HCT116 (cell line): ENCODE data around the gene PPHLN1. TPM values are rescaled to one million over a fixed set of nuclear protein-coding genes. Genes with fewer than 3 reads are reported as not detected.

ENCODE experiments used
- ATAC-seq: fragments of 200-7000 bp; cut with Tn5 transposase; 2 replicates; pipeline ENCODE4 v1.9.1; 2020; ENCODE audit warnings: mild to moderate bottlenecking, moderate library complexity
- BruUV-seq: library from RNA; stranded (reverse); fragments of 400-500 nt; replicated peaks from 2 replicates; lab custom pipeline; 2021; lab: Mats Ljungman, UMichigan
- CTCF ChIA-PET: fragments of 300-600 bp; sonication (Branson Sonifier 250); formaldehyde crosslinking; loops from one replicate; lab custom pipeline; 2021; ENCODE audit warnings: antibody characterized with exemption; lab: Charles Lee
- POLR2A ChIA-PET: fragments of 300-600, 350-600 bp; sonication (Branson Sonifier 250); formaldehyde crosslinking; loops from one replicate; lab custom pipeline; 2021; ENCODE audit warnings: antibody characterized with exemption; lab: Charles Lee
- RAD21 ChIA-PET, 2 experiments: fragments of 300-600 bp; sonication (Branson Sonifier 250); formaldehyde crosslinking; loops; one replicate each; lab custom pipeline; 2023; ENCODE audit warnings: low total read pairs in 2 of 2; ENCODE audit not compliant: uncharacterized antibody in 2 of 2, unreplicated experiment in 2 of 2, low non-redundant PET in 1 of 2; lab: Charles Lee
- DNase-seq: peaks from one replicate; pipeline ENCODE4 v3.0.0-alpha.2; 2010; ENCODE audit warnings: low read depth, low spot score
- H2AFZ ChIP-seq: fragments of 200-600 bp; shearing (Covaris generic), sonication (generic); 2 replicates; pipeline ENCODE4 v1.6.1; 2017; ENCODE audit warnings: low read depth, mixed run types, mixed read lengths, antibody characterized with exemption, low read length; ENCODE audit not compliant: poor library complexity, severe bottlenecking
- H3K27ac ChIP-seq: 2 replicates; pipeline ENCODE4 v1.5.1; 2012; ENCODE audit warnings: low read depth, low read length
- H3K27me3 ChIP-seq: fragments of 200-600 bp; sonication (generic); 2 replicates; pipeline ENCODE4 v1.6.1; 2016; ENCODE audit warnings: mixed run types, low read length, mixed read lengths; ENCODE audit not compliant: insufficient read depth
- H3K36me3 ChIP-seq, 2 experiments: fragments of 200-500 bp in 1 of 2; fragments of 200-600 bp in 1 of 2; sonication (Bioruptor generic) in 1 of 2; sonication (generic) in 1 of 2; 2 replicates each; pipeline versions ENCODE4 v1.5.1 to v1.6.1; 2014 to 2016; ENCODE audit warnings: low read length in 2 of 2, inconsistent platforms in 1 of 2, mixed read lengths in 1 of 2, mixed run types in 1 of 2; ENCODE audit not compliant: insufficient read depth in 2 of 2, control insufficient read depth in 1 of 2
- H3K4me1 ChIP-seq, 2 experiments: fragments of 200-600 bp in 1 of 2; sonication (generic) in 1 of 2; 2 replicates each; pipeline versions ENCODE4 v1.5.1 to v1.6.1; 2012 to 2017; ENCODE audit warnings: low read length in 2 of 2, inconsistent platforms in 1 of 2, mild to moderate bottlenecking in 1 of 2, mixed read lengths in 1 of 2, mixed run types in 1 of 2, moderate library complexity in 1 of 2; ENCODE audit not compliant: insufficient read depth in 2 of 2, control insufficient read depth in 1 of 2
- H3K4me2 ChIP-seq: fragments of 200-600 bp; sonication (generic); 2 replicates; pipeline ENCODE4 v1.6.1; 2017; ENCODE audit warnings: mixed run types, low read length, mixed read lengths
- H3K4me3 ChIP-seq, 2 experiments: fragments of 200-600 bp in 1 of 2; sonication (generic) in 1 of 2; replicated peaks in 1 of 2; 2 replicates each; pipeline ENCODE4 v1.5.1; 2011 to 2016; ENCODE audit warnings: low read length in 2 of 2, control low read depth in 1 of 2, low read depth in 1 of 2, mild to moderate bottlenecking in 1 of 2, mixed read lengths in 1 of 2, mixed run types in 1 of 2
- H3K79me2 ChIP-seq: fragments of 200-600 bp; sonication (generic); 2 replicates; pipeline ENCODE4 v1.6.1; 2017; ENCODE audit warnings: mild to moderate bottlenecking, mixed run types, low read length, moderate library complexity, mixed read lengths; ENCODE audit not compliant: insufficient read depth
- H3K9ac ChIP-seq: fragments of 200-600 bp; sonication (generic); 2 replicates; pipeline ENCODE4 v1.6.1; 2016; ENCODE audit warnings: low read length, mixed read lengths
- H3K9me2 ChIP-seq: fragments of 200-600 bp; sonication (generic), shearing (Covaris generic); 2 replicates; pipeline ENCODE4 v1.6.1; 2017; ENCODE audit warnings: mixed run types, mild to moderate bottlenecking, moderate library complexity; ENCODE audit not compliant: insufficient read depth
- H3K9me3 ChIP-seq, 2 experiments: fragments of 200-500 bp in 1 of 2; fragments of 200-600 bp in 1 of 2; sonication (Bioruptor generic) in 1 of 2; sonication (generic) in 1 of 2; 2 replicates each; pipeline ENCODE4 v1.6.1; 2014 to 2017; ENCODE audit warnings: low read length in 2 of 2, mixed read lengths in 2 of 2, inconsistent platforms in 1 of 2, low read depth in 1 of 2, mild to moderate bottlenecking in 1 of 2, mixed run types in 1 of 2, moderate library complexity in 1 of 2; ENCODE audit not compliant: control insufficient read depth in 1 of 2, insufficient read depth in 1 of 2
- H4K20me1 ChIP-seq: fragments of 200-600 bp; sonication (generic), shearing (Covaris generic); 2 replicates; pipeline ENCODE4 v1.6.1; 2017; ENCODE audit warnings: mixed run types, mild to moderate bottlenecking, moderate library complexity; ENCODE audit not compliant: insufficient read depth
- ATF3 ChIP-seq: IDR thresholded peaks from 2 replicates; pipeline ENCODE4 v1.6.1; 2012
- CBX3 ChIP-seq: IDR thresholded peaks from 2 replicates; pipeline ENCODE4 v1.6.1; 2012; ENCODE audit warnings: low read depth
- EGR1 ChIP-seq: IDR thresholded peaks from 2 replicates; pipeline ENCODE4 v1.6.1; 2012; ENCODE audit warnings: low read depth
- ELF1 ChIP-seq: IDR thresholded peaks from 2 replicates; pipeline ENCODE4 v1.6.1; 2012; ENCODE audit warnings: low read depth, borderline replicate concordance
- EZH2 ChIP-seq: fragments of 200-600 bp; sonication (generic); IDR thresholded peaks from 2 replicates; pipeline ENCODE4 v1.6.1; 2017; ENCODE audit warnings: antibody characterized with exemption, mixed run types
- FOSL1 ChIP-seq: IDR thresholded peaks from 2 replicates; pipeline ENCODE4 v1.6.1; 2012; ENCODE audit warnings: low read depth
- JUND ChIP-seq: IDR thresholded peaks from 2 replicates; pipeline ENCODE4 v1.6.1; 2012
- MAX ChIP-seq: IDR thresholded peaks from 2 replicates; pipeline ENCODE4 v1.6.1; 2012
- RAD21 ChIP-seq: IDR thresholded peaks from 2 replicates; pipeline ENCODE4 v1.6.1; 2012; ENCODE audit warnings: low read depth, mild to moderate bottlenecking
- REST ChIP-seq: IDR thresholded peaks from 2 replicates; pipeline ENCODE4 v1.6.1; 2012; ENCODE audit warnings: low read depth
- SIN3A ChIP-seq: IDR thresholded peaks from 2 replicates; pipeline ENCODE4 v1.6.1; 2012; ENCODE audit warnings: low read depth
- SRF ChIP-seq: IDR thresholded peaks from 2 replicates; pipeline ENCODE4 v1.6.1; 2012; ENCODE audit warnings: low read depth
- TCF7L2 ChIP-seq: IDR thresholded peaks from 2 replicates; pipeline ENCODE4 v1.7.0; 2011; ENCODE audit warnings: borderline replicate concordance, inconsistent platforms; ENCODE audit not compliant: insufficient read depth, insufficient read length; ENCODE audit errors: extremely low read depth
- YY1 ChIP-seq: IDR thresholded peaks from 2 replicates; pipeline ENCODE4 v1.6.1; 2011; ENCODE audit warnings: low read length, low read depth, moderate library complexity, mild to moderate bottlenecking; ENCODE audit not compliant: insufficient replicate concordance; ENCODE audit errors: extremely low read depth
- ZBTB33 ChIP-seq: IDR thresholded peaks from 2 replicates; pipeline ENCODE4 v1.6.1; 2011; ENCODE audit warnings: mild to moderate bottlenecking, low read length, moderate library complexity; ENCODE audit not compliant: insufficient replicate concordance; ENCODE audit errors: extremely low read depth
- intact Hi-C: fragments of 100-400 bp; cut with micrococcal nuclease; formaldehyde crosslinking; loops from 2 replicates; pipeline ENCODE4 v1.10.0; 2022
- total RNA-seq: library from RNA; stranded (reverse); gene quantifications from one replicate; pipeline ENCODE4 v1.2.1, GENCODE V29; 2021; ENCODE audit not compliant: unreplicated experiment

PPHLN1 gene
- total RNA-seq, 1 experiment from 2014 or later: 57.4 TPM

GRCh38 chr12:42277396-42278127 is 48.4 kb upstream of the PPHLN1 start (continued):
- TF ChIP-seq REST: no peak
- TF ChIP-seq ZBTB33: no peak
- no peak for TF ChIP-seq SIN3A
- TF ChIP-seq FOSL1: no peak
- no peak for TF ChIP-seq TCF7L2

GRCh38 chr12:42278128-42278510 is 47.8 kb upstream of the PPHLN1 start:
- Histone ChIP-seq H3K9ac (no peak overlapping the region), H3K4me2 (no peak overlapping the region), H2AFZ (no peak overlapping the region), H4K20me1 (no peaks in the 10 kb centered on the region), H3K4me3 (no peak overlapping the region), H3K36me3 (no peaks in the 10 kb centered on the region), H3K4me1 (no peaks in the 10 kb centered on the region), H3K9me2 (no peaks in the 10 kb centered on the region), H3K27ac (no peak overlapping the region), H3K79me2 (no peaks in the 10 kb centered on the region), H3K27me3 (no peaks in the 10 kb centered on the region), H3K9me3 (no peaks in the 10 kb centered on the region)
- ChIA-PET CTCF (no interaction called here), POLR2A (no interaction called here), RAD21 (no interaction called here)
- DNase-seq: no peak
- no peak for ATAC-seq
- BruUV-seq: no TSS peak
- intact Hi-C loops: loop anchor here (5.0 kb wide), 1 partner anchor 289 kb away; no protein-coding TSS in a partner anchor
- TF ChIP-seq MAX (no peak), EZH2 (no peak), ATF3 (no peak), YY1 (no peak), JUND (no peak), CBX3 (no peak), SRF (no peak), FOSL1 (no peak), RAD21 (no peak), ELF1 (no peak), EGR1 (no peak), REST (no peak)
